ENCODE data around the gene NUP210. TPM values are rescaled to one million over a fixed set of nuclear protein-coding genes. Genes with fewer than 3 reads are reported as not detected.

Gene NUP210
- total RNA-seq, 4 donors from 2014 or later: 3.6 to 8.2 (median 4.0) TPM

DNA sequence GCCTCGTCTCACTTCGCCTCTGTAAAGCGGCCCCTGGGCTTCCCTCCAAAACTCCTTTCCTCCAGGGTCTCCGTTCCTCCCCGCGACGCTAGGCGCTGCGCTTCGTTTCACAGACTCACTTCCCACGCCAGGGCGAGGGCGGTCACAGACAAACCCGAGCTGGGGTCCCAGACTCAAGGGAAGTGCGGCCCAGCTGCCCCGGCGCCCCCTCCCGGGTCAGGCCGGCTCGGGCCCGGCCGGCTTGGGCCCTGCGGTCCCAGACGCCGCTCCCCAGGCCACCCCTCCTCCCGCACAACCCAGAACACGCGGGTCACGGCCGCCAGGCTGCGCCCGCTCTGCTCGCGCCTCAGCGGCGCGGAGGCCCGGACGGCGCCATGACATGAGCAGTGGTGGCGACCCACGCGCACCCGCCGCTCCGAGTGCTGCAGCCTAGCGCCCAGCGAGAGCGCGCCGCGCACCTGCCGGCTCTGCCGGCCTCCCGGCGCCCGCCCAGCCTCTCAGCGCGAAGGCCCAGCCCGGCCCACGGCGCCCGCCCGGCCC is 547 bp downstream of the NUP210 start:
- WGBS, 2 donors: 2 to 4% methylated on average over 18 to 39 of the region's 64 CpGs
- H3K4me3 ChIP-seq (ENCODE audit: low read depth, poor library complexity, severe bottlenecking): no peak overlapping the region
- no peak for DNase-seq (ENCODE audit: low spot score in 2 of 2)
- intact Hi-C loops (cut with DNase I; ENCODE audit: low total_unique reads): no loop called here
- TF ChIP-seq, protein P1, sequence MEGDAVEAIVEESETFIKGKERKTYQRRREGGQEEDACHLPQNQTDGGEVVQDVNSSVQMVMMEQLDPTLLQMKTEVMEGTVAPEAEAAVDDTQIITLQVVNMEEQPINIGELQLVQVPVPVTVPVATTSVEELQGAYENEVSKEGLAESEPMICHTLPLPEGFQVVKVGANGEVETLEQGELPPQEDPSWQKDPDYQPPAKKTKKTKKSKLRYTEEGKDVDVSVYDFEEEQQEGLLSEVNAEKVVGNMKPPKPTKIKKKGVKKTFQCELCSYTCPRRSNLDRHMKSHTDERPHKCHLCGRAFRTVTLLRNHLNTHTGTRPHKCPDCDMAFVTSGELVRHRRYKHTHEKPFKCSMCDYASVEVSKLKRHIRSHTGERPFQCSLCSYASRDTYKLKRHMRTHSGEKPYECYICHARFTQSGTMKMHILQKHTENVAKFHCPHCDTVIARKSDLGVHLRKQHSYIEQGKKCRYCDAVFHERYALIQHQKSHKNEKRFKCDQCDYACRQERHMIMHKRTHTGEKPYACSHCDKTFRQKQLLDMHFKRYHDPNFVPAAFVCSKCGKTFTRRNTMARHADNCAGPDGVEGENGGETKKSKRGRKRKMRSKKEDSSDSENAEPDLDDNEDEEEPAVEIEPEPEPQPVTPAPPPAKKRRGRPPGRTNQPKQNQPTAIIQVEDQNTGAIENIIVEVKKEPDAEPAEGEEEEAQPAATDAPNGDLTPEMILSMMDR (IDR thresholded peaks at IDR 0.05): no peak

- no peak overlapping the region for H3K4me3 ChIP-seq (ENCODE audit: low read depth, poor library complexity, severe bottlenecking)
- intact Hi-C loops (cut with DNase I; ENCODE audit: low total_unique reads): no loop called here
- WGBS, 2 donors: 66 to 81% methylated on average over 6 of the region's 6 CpGs
- TF ChIP-seq, protein P1 (IDR thresholded peaks at IDR 0.05): no peak
- TF ChIP-seq POLR2A (IDR thresholded peaks at IDR 0.05): no peak
- DNase-seq (ENCODE audit: low spot score in 2 of 2): no peak
These were observed 2.8 kb downstream of the NUP210 start for GRCh38 chr3:13417166-13417947.

GRCh38 chr3:13415997-13416793 is 3.9 kb downstream of the NUP210 start:
- no peak overlapping the region for H3K4me3 ChIP-seq (ENCODE audit: low read depth, poor library complexity, severe bottlenecking)
- DNase-seq (ENCODE audit: low spot score in 2 of 2): no peak
- intact Hi-C loops (cut with DNase I; ENCODE audit: low total_unique reads): no loop called here
- no peak for TF ChIP-seq POLR2A (IDR thresholded peaks at IDR 0.05)
- TF ChIP-seq, protein P1 (IDR thresholded peaks at IDR 0.05): no peak
- 74% methylated on average over 8 to 9 of the region's 9 CpGs for WGBS, 2 donors

DNA sequence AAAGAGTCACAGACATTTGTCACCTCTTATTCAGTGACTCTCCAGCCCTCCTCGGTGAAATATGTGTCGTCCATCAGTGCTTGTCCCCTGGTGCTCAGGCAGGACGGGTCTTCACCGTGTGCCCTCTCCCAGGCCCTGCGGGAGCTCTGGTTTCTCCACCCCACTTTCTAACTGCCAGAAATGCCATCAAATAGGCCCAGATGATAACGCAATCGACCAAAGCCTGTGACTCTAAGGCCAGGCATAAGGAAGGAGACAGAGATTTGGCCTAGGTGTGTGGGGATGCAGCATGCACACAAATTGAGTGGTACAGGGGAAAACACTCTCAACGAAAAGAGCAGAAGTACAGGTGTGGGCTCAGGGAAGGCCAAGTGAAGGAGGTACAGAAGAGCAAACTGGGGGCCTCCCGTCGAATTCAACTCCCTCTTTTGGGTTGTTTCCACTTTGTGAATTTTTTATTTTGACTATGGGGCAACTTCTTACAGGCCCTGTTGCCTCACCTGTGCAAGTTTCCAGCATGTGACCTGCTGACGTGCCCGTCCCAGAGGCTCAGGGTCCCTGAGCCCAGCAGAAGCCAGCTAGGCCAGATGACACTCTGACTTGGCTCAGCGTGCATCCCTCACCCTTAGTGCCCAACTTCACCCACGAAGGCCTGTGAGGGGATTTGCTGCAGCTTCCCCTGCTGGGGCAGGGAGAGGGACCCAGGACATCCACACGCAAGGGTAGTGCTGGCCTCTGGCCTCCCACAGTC is 4.7 kb downstream of the NUP210 start:
- no peak for DNase-seq (ENCODE audit: low spot score in 2 of 2)
- TF ChIP-seq POLR2A (IDR thresholded peaks at IDR 0.05): no peak
- TF ChIP-seq, protein P1 (IDR thresholded peaks at IDR 0.05): no peak
- no peak overlapping the region for H3K4me3 ChIP-seq (ENCODE audit: low read depth, poor library complexity, severe bottlenecking)
- WGBS, 2 donors: 91 to 96% methylated on average over 14 to 15 of the region's 15 CpGs
- intact Hi-C loops (cut with DNase I; ENCODE audit: low total_unique reads): no loop called here

DNA sequence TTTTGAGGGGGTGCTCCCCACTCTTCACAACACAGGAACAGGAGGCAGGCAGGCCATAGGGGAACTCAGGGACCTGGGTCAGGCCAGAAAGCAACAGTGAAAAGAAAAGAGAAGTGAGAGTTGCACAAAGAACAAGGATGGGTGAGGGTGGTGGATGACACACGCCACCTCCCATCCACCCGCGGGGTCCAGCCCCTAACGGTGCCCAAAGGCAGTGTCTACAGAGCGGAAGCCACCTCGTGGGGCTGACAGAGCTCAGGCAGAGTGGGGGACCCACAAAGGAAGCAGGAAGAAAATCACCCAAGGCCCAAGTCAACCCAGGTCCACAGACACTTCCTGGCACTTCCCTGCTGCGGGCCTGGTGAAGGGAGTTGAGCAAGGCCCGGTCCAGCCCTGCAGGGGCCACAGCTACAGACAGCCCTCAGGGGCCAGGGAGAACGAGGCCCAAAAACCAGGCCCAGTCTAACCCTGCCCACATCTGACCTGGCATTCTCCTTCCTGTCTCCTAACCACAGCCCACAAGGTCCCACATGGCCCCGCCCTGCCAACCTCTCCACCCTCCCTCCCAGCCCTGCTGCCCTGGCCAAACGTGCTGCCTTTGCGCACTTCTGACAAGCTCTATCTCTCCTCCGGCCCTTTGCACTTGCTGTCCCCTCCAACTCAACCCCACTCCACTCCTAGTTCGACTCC is 5.9 kb downstream of the NUP210 start:
- H3K4me3 ChIP-seq (ENCODE audit: low read depth, poor library complexity, severe bottlenecking): no peak overlapping the region
- intact Hi-C loops (cut with DNase I; ENCODE audit: low total_unique reads): no loop called here
- 74 to 75% methylated on average over 14 of the region's 14 CpGs for WGBS, 2 donors
- DNase-seq (ENCODE audit: low spot score in 2 of 2): peak in 1 of 2 donors; percentile 31
- TF ChIP-seq POLR2A (IDR thresholded peaks at IDR 0.05): no peak
- TF ChIP-seq, protein P1 (IDR thresholded peaks at IDR 0.05): no peak

All from lower leg skin (tissue), 4 donors.